ENCODE data around the gene ATP1A4. TPM values are rescaled to one million over a fixed set of nuclear protein-coding genes. Genes with fewer than 3 reads are reported as not detected.

ATP1A4 gene
- total and polyA plus RNA-seq, 10 of the 15 experiments (the other 5 are each of a cell fraction or from before 2014, with no cell fraction given): 0.31 to 1.0 (median 0.54) TPM

- no peak for TF ChIP-seq EGR1 (IDR thresholded peaks at IDR 0.05; ENCODE audit: borderline replicate concordance in 1 of 2, low read depth in 2 of 2, low read length in 2 of 2)
- no peak for TF ChIP-seq ATF3 (IDR thresholded peaks at IDR 0.05; ENCODE audit: borderline replicate concordance, extremely low read depth, low read depth, low read length)
- no peak for TF ChIP-seq TBL1XR1 (IDR thresholded peaks at IDR 0.05; ENCODE audit: low read depth, low read length)
- no peak for TF ChIP-seq CBX5 (IDR thresholded peaks at IDR 0.05; ENCODE audit: low read depth)
These were observed 5.0 kb downstream of the ATP1A4 start (continued) for GRCh38 chr1:160156361-160156760.

GRCh38 chr1:160157174-160157573 is 5.8 kb downstream of the ATP1A4 start:
- CTCF ChIA-PET: interaction anchor here (1.2 to 1.5 kb wide), 2 partner anchors 72 to 95 kb away, joined by 3 read pairs; no protein-coding TSS in a partner anchor
- BruUV-seq (replicated peaks): no TSS peak

More at GRCh38 chr1:160157174-160157573, 5.8 kb downstream of the ATP1A4 start:
- TF ChIP-seq JUND (IDR thresholded peaks at IDR 0.05; ENCODE audit: low read depth, low read length): no peak
- TF ChIP-seq RUNX3 (IDR thresholded peaks at IDR 0.05; ENCODE audit: low read length): no peak
- TF ChIP-seq CREB1 (IDR thresholded peaks at IDR 0.05; ENCODE audit: low read depth): no peak
- TF ChIP-seq CBX3 (IDR thresholded peaks at IDR 0.05; ENCODE audit: borderline replicate concordance, low read depth): no peak
- no peak for TF ChIP-seq RELB (IDR thresholded peaks at IDR 0.05; ENCODE audit: low read depth)
- no peak for TF ChIP-seq EED (IDR thresholded peaks at IDR 0.05; ENCODE audit: low read depth)
- no peak for TF ChIP-seq PML (IDR thresholded peaks at IDR 0.05; ENCODE audit: low read length)
- TF ChIP-seq DPF2 (IDR thresholded peaks at IDR 0.05): no peak
- ATAC-seq: no peak
- ChIA-PET SMC1A (ENCODE audit: uncharacterized antibody, unreplicated experiment) (interaction anchor here (1.2 kb wide), 2 partner anchors 51 to 53 kb away, joined by 3 to 4 read pairs; no protein-coding TSS in a partner anchor), RAD21 (ENCODE audit: unreplicated experiment) (interaction anchor here (1.1 kb wide), 1 partner anchor 95 kb away, joined by 4 read pairs; no protein-coding TSS in a partner anchor), POLR2A (no interaction called here)
- peaks cover 7% of the 10 kb centered on the region; the same call in 1 of the 2 replicates for H3K4me1 ChIP-seq (ENCODE audit: control insufficient read depth, insufficient read depth, low read length)
- H3K27me3 ChIP-seq (replicated peaks in 1 of 2; ENCODE audit: control insufficient read depth in 2 of 2, insufficient read depth in 2 of 2, low read length in 1 of 2): no peaks in the 10 kb centered on the region
- no peak overlapping the region for H3K9ac ChIP-seq (ENCODE audit: control insufficient read depth, insufficient read depth, low read length)
- in situ Hi-C loops (cut with MboI): no loop called here
- no peak overlapping the region for H3K4me3 ChIP-seq
- 46% methylated on average over 4 of the region's 4 CpGs for WGBS (ENCODE audit: insufficient coverage, insufficient replicate concordance, low lambda C conversion rate, missing lambda C conversion rate)
- no peak for DNase-seq (ENCODE audit: low read depth, low spot score)
- H3K36me3 ChIP-seq (ENCODE audit: control insufficient read depth in 2 of 2, insufficient read depth in 2 of 2, low read length in 1 of 2): no peaks in the 10 kb centered on the region
- H3K27ac ChIP-seq (ENCODE audit: control insufficient read depth, insufficient read depth): no peak overlapping the region
- intact Hi-C loops (cut with micrococcal nuclease; ENCODE audit: unreplicated experiment): no loop called here
- no peaks in the 10 kb centered on the region for H3K79me2 ChIP-seq (ENCODE audit: control insufficient read depth, insufficient read depth, low read length)
- H3K4me2 ChIP-seq (ENCODE audit: control insufficient read depth, insufficient read depth): no peak overlapping the region
- H3K9me3 ChIP-seq (replicated peaks; ENCODE audit: control insufficient read depth, insufficient read depth, low read length): no peaks in the 10 kb centered on the region
- no peak overlapping the region for H2AFZ ChIP-seq (ENCODE audit: control insufficient read depth, low read depth, low read length)
- no peak for FAIRE-seq
- no peaks in the 10 kb centered on the region for H4K20me1 ChIP-seq (ENCODE audit: control insufficient read depth, insufficient read depth)
